DMS 273 (cell line): Measurements from ENCODE around the gene TH.

Experiments used
- DNase-seq: peaks from one replicate; lab custom pipeline; 2025; ENCODE audit not compliant: unreplicated experiment; lab: John Stamatoyannopoulos, UW

TH gene

GRCh38 chr11:2209370-2209801, 37.8 kb upstream of the TH start:
- DNase-seq: no peak

GRCh38 chr11:2208691-2209369, 37.2 kb upstream of the TH start:
- DNase-seq: no peak

GRCh38 chr11:2207773-2208621, 36.4 kb upstream of the TH start:
- DNase-seq: no peak

- DNase-seq: no peak
Observed at GRCh38 chr11:2207212-2207611, 35.6 kb upstream of the TH start.

- no peak for DNase-seq
Observed at GRCh38 chr11:2205981-2206690, 34.5 kb upstream of the TH start.

GRCh38 chr11:2205214-2205720, 33.7 kb upstream of the TH start:
- no peak for DNase-seq

GRCh38 chr11:2204361-2205213, 33.0 kb upstream of the TH start:
- no peak for DNase-seq

GRCh38 chr11:2203440-2204259, 32.0 kb upstream of the TH start:
- DNase-seq: no peak

- no peak for DNase-seq
Observed at GRCh38 chr11:2202900-2203439, 31.4 kb upstream of the TH start.

GRCh38 chr11:2202071-2202899, 30.7 kb upstream of the TH start:
- DNase-seq: no peak

GRCh38 chr11:2201542-2201941, 29.9 kb upstream of the TH start:
- DNase-seq: no peak

- no peak for DNase-seq
Observed at GRCh38 chr11:2200957-2201519, 29.4 kb upstream of the TH start.

GRCh38 chr11:2200536-2200935, 28.9 kb upstream of the TH start:
- no peak for DNase-seq

GRCh38 chr11:2199466-2200341, 28.1 kb upstream of the TH start:
- DNase-seq: no peak

- DNase-seq: no peak
Observed at GRCh38 chr11:2198621-2199365, 27.2 kb upstream of the TH start.

GRCh38 chr11:2197771-2198520, 26.3 kb upstream of the TH start:
- no peak for DNase-seq
